Aorta (tissue), 5 donors: ENCODE measurements around the gene GRN. TPM values are rescaled to one million over a fixed set of nuclear protein-coding genes. Genes with fewer than 3 reads are reported as not detected.

ENCODE experiments used
- ATAC-seq: fragments of 200-7000 bp; cut with Tn5 transposase; one replicate; pipeline ENCODE4 v1.9.1; 2022; ENCODE audit warnings: moderate library complexity; ENCODE audit not compliant: low FRiP score
- DNase-seq, 2 donors: peaks; one replicate each; pipeline ENCODE4 v3.0.0-alpha.2; 2020
- H3K27ac ChIP-seq, 2 donors: one replicate each; pipeline ENCODE4 v1.5.1; 2013; ENCODE audit warnings: low read length in 2 of 2, mild to moderate bottlenecking in 2 of 2, moderate library complexity in 2 of 2, control low read depth in 1 of 2, inconsistent platforms in 1 of 2, low read depth in 1 of 2
- H3K27me3 ChIP-seq, 2 donors: one replicate each; pipeline ENCODE4 v1.6.1; 2013; ENCODE audit warnings: control low read depth in 1 of 2, low read length in 1 of 2, mild to moderate bottlenecking in 1 of 2, moderate library complexity in 1 of 2; ENCODE audit not compliant: insufficient read depth in 2 of 2, control insufficient read depth in 1 of 2
- H3K36me3 ChIP-seq, 2 donors: one replicate each; pipeline ENCODE4 v1.6.1; 2013; ENCODE audit warnings: control low read depth in 1 of 2, low read length in 1 of 2, mild to moderate bottlenecking in 1 of 2; ENCODE audit not compliant: insufficient read depth in 2 of 2, control insufficient read depth in 1 of 2
- H3K4me1 ChIP-seq, 2 donors: one replicate each; pipeline ENCODE4 v1.6.1; 2013; ENCODE audit warnings: low read length in 2 of 2, control low read depth in 1 of 2, mild to moderate bottlenecking in 1 of 2, moderate library complexity in 1 of 2; ENCODE audit not compliant: insufficient read depth in 2 of 2, control insufficient read depth in 1 of 2
- H3K4me3 ChIP-seq, 2 donors: one replicate each; pipeline ENCODE4 v1.5.1; 2013; ENCODE audit warnings: low read length in 2 of 2, control low read depth in 1 of 2, mild to moderate bottlenecking in 1 of 2
- H3K9me3 ChIP-seq: one replicate; pipeline ENCODE4 v1.6.1; 2013; ENCODE audit warnings: mild to moderate bottlenecking, low read length; ENCODE audit not compliant: control insufficient read depth
- WGBS, 2 donors: extraction: QIAGEN DNeasy Blood & Tissue Kit; methylation state at CpG; one replicate each; pipeline ENCODE4 v1.1.7; 2013; 5-methylcytosine and 5-hydroxymethylcytosine counted together
- intact Hi-C, 2 donors: fragments of 100-400 bp; cut with DNase I; formaldehyde crosslinking; loops; one replicate each; pipeline versions ENCODE4 v1.14.2 to v1.15.0; 2022
- polyA plus RNA-seq, 2 donors: library from polyadenylated mRNA; stranded (reverse); fragments of 200-250 nt; gene quantifications; one replicate each; pipeline ENCODE4 v1.2.3, GENCODE V29; 2013
- total RNA-seq, 2 donors: library from RNA; stranded (reverse); fragmentation: NEBNext Ultra II Directional; extraction: Animal tissue kit (Norgen Biotek cat#: 25700); gene quantifications; one replicate each; pipeline ENCODE4 v1.2.1, GENCODE V29; 2021
- donor health status: healthy with polysubstance abuse.
- donor health status: Bipolar disorder and iron deficiency.
- donor health status: DM: no; HTN: no; CAD: no.
- donor health status: DM: no; HTN: no; CAD: no.
- donor health status: DM: yes; HTN: yes; CAD: no.

Gene GRN
- total and polyA plus RNA-seq, 4 donors = 125 to 248 (median 154) TPM

DNA sequence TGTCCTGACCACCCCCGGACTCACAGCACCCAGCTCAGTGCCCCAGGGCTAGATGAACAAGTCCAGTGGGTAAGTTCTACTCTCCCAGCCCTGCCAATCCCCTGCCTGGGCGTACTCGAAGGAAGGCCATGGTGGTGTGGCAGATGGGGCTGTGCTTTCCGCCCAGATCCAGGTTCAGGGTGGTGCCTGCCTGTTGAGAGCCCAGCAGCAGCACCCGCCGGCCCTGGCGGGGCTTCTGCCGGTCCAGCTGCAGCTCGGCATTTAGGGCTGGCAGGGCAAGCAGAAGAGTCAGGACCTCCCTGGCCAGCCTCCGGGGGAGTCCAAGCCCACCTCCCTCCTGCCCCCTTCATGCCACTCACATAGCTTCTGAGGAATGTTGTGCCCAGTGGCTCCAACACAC is 34.8 kb downstream of the GRN start:
- DNase-seq = no peak
- no peak for ATAC-seq
- no peaks in the 10 kb centered on the region for H3K36me3 ChIP-seq
- intact Hi-C loops = loop anchor here in 1 of 2 donors (10.0 kb wide), 1 partner anchor 125 kb away; the partner anchor contains the start of gene GPATCH8
- H3K9me3 ChIP-seq = no peaks in the 10 kb centered on the region
- no peak overlapping the region for H3K4me3 ChIP-seq
- WGBS, 2 donors = 91 to 93% methylated on average over 10 of the region's 10 CpGs
- no peaks in the 10 kb centered on the region for H3K4me1 ChIP-seq
- H3K27ac ChIP-seq = no peak overlapping the region
- no peaks in the 10 kb centered on the region for H3K27me3 ChIP-seq

DNA sequence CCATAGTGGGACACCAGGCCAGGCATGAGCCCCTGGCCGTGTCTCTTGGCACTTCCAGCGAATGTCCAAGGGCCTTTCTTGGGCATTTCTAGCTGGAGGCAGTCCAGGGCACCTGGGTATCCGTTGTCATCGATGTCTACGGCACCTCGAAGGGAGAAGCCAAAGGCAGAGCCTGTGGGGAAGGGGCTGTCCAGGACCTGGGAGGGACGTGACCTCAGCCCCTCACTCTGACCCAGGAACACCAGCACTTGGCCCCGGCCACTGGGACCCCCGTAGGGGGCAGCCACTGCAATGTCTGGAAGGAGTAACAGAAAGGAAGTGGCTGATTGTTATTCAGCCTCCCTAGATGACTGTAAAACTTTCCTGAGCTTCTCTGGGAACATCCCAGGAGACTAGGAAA is 35.7 kb downstream of the GRN start:
- Histone ChIP-seq H3K27me3 (no peaks in the 10 kb centered on the region), H3K36me3 (no peaks in the 10 kb centered on the region), H3K4me1 (no peaks in the 10 kb centered on the region), H3K4me3 (no peak overlapping the region), H3K27ac (no peak overlapping the region), H3K9me3 (no peaks in the 10 kb centered on the region)
- intact Hi-C loops = loop anchor here in 1 of 2 donors (10.0 kb wide), 1 partner anchor 124 kb away; the partner anchor contains the start of gene GPATCH8
- DNase-seq (peak in 1 of 2 donors; percentile 27), ATAC-seq (no peak)
- 75 to 77% methylated on average over 9 of the region's 9 CpGs for WGBS, 2 donors

DNA sequence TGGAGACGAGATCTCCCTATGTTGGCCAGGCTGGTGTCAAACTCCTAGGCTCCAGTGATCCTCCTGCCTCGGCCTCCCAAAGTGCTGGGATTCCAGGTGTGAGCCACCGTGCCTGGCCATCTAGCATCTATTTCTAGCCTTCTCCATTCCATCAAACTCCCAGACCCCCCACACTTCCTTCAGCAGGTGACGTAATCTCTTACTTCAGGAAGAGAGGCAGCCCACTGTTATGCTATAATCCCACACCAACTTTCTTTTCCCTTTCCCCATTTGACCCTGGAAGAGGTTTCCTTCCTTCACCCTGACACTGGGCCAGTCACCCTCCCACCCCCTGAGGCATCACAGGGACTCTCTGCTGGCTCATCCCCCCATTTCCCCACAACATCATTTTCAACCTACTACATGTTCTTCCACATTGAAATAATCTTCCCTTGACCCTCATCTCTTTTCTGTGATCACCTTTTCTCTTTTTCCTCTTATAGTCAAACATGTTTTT is 36.8 kb downstream of the GRN start:
- Histone ChIP-seq H3K9me3 (no peaks in the 10 kb centered on the region), H3K27me3 (no peaks in the 10 kb centered on the region), H3K4me1 (no peaks in the 10 kb centered on the region), H3K36me3 (no peaks in the 10 kb centered on the region), H3K27ac (no peak overlapping the region), H3K4me3 (no peak overlapping the region)
- DNase-seq (no peak), ATAC-seq (no peak)
- WGBS, 2 donors = 82 to 85% methylated on average over 4 of the region's 4 CpGs
- intact Hi-C loops = loop anchor here in 1 of 2 donors (10.0 kb wide), 1 partner anchor 123 kb away; the partner anchor contains the start of gene GPATCH8

DNA sequence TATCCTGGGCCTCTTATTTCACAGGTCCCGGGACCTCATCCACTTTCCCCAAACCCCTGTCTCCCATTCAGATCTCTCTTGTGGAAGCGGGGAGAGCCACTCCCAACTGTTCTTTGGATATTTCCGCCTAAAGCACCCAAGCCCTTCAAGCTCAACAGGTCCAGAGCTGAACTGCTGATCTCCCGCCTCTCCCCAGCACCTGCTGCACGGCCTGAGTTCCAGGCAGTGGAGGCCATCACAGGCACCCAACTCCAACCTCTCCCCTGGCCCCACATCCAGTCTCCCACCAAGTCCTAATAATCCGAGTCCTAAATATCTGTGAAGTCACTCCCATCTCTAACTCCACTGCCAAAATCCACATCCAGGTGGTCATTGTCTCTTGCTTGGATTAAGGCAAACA is 37.8 kb downstream of the GRN start:
- WGBS, 2 donors = 87 to 92% methylated on average over 6 of the region's 6 CpGs
- H3K9me3 ChIP-seq = no peaks in the 10 kb centered on the region
- no peak overlapping the region for H3K27ac ChIP-seq
- intact Hi-C loops = loop anchor here in 1 of 2 donors (10.0 kb wide), 1 partner anchor 122 kb away; the partner anchor contains the start of gene GPATCH8
- H3K36me3 ChIP-seq = no peaks in the 10 kb centered on the region
- no peaks in the 10 kb centered on the region for H3K4me1 ChIP-seq
- no peak overlapping the region for H3K4me3 ChIP-seq
- DNase-seq = peak in 1 of 2 donors; percentile 49
- no peak for ATAC-seq
- H3K27me3 ChIP-seq = no peaks in the 10 kb centered on the region

DNA sequence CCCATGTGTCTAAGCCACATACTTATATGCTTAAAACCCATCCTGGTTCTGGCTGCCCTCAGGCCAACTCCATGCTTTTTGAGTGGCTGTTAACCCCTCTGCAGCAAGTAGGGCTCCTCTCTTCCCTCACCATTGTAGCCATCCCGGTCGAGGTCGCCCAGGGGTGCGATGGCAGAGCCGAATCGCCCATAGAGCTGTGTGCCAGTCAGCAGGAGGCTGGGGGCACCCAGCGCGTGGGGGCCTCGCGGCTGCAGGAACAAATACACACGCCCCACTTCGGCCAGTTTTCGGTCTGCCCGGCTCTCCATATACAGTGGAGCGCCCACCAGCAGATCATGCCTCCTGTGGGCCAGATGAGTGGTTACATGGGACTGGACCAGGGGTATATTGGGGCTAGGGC is 38.3 kb downstream of the GRN start:
- Histone ChIP-seq H3K4me3 (no peak overlapping the region), H3K27ac (no peak overlapping the region), H3K4me1 (no peaks in the 10 kb centered on the region), H3K27me3 (no peaks in the 10 kb centered on the region), H3K9me3 (no peaks in the 10 kb centered on the region), H3K36me3 (no peaks in the 10 kb centered on the region)
- no peak for ATAC-seq
- WGBS, 2 donors = 95 to 96% methylated on average over 15 of the region's 15 CpGs
- intact Hi-C loops = loop anchor here in 1 of 2 donors (10.0 kb wide), 1 partner anchor 121 kb away; the partner anchor contains the start of gene GPATCH8
- peak in 1 of 2 donors; percentile 61 for DNase-seq

DNA sequence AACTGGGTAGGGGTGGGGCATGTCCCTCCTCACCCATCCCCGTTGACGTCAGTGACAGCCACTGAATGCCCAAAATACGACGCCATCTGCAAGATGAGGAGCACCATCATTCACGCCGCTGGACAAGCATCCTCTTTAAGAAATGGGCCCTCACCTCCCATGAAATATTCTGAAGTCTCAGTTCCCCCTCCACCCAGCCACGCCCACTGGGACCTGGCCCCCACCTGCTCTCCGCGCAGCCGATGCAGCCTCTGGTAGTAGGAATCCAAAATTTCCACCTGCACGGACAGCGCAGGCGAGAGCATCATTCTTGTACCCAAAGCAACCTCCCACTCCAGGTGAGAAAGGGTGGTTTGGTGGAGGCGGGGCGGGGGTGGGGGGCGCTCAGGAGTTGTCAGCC is 38.8 kb downstream of the GRN start:
- Histone ChIP-seq H3K27ac (no peak overlapping the region), H3K36me3 (no peaks in the 10 kb centered on the region), H3K4me1 (no peaks in the 10 kb centered on the region), H3K4me3 (no peak overlapping the region), H3K9me3 (no peaks in the 10 kb centered on the region), H3K27me3 (no peaks in the 10 kb centered on the region)
- intact Hi-C loops = loop anchor here in 1 of 2 donors (10.0 kb wide), 1 partner anchor 121 kb away; the partner anchor contains the start of gene GPATCH8
- peak in 1 of 2 donors; percentile 68 for DNase-seq
- 74 to 76% methylated on average over 16 of the region's 16 CpGs for WGBS, 2 donors
- no peak for ATAC-seq

DNA sequence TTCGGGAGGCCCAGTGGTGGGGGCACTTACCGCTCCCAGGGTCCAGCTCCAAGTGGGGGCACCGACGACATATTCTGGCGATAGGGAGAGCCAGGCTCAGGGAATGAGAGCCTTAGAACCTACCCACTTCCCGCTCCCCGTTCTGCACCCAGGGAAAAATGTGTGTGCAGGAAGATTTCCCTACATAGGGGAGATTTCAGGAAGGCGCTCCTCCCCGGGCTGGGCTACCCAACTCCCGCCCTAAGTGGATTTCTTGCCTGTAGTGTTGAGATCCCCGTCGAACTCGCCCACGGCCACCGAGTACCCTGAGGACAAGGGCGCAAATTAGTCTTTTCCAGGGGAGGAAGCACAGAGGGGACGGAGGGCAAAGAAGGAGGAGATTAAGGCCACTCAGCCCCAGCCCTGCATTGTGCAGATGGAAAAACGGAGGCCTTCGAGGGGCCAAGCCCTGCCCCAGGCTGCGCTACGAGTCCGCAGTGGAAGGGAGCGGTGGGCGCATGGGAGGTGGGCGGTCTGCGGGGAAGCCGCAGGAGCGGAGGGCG is 39.2 kb downstream of the GRN start:
- H3K9me3 ChIP-seq = no peaks in the 10 kb centered on the region
- H3K4me1 ChIP-seq = no peaks in the 10 kb centered on the region
- no peaks in the 10 kb centered on the region for H3K36me3 ChIP-seq
- no peak overlapping the region for H3K4me3 ChIP-seq
- ATAC-seq (no peak), DNase-seq (peak in 1 of 2 donors; percentile 69)
- no peak overlapping the region for H3K27ac ChIP-seq
- WGBS, 2 donors = 23% methylated on average over 29 of the region's 29 CpGs
- intact Hi-C loops = loop anchor here in 1 of 2 donors (10.0 kb wide), 1 partner anchor 120 kb away; the partner anchor contains the start of gene GPATCH8
- no peaks in the 10 kb centered on the region for H3K27me3 ChIP-seq

DNA sequence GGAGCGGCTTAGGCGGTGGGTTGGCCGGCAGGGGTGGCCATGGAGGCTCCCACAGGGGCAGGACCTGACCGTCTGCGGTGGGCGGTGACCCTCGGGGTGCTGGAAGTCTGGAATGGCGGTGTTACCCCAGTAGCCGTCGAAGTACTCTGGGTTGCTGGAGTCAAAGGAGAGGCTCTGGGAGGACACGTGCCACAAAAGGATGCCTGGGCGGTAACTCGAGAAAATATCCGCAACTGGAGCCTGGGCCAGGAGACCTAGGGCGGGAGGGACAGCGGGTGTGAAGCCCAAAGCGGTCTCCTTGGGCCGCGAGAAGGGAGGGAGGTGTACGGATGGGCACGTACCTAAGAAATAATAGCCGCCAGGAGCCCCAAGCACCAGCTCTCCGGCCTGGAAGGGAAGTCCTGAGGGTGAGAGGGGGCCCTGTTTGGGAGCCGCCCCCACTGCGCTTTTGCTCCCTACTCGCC is 39.8 kb downstream of the GRN start:
- ATAC-seq = peak; percentile 52
- Histone ChIP-seq H3K4me3 (peak overlapping the region; percentile 10 to 21), H3K36me3 (no peaks in the 10 kb centered on the region), H3K9me3 (no peaks in the 10 kb centered on the region), H3K27ac (no peak overlapping the region), H3K27me3 (no peaks in the 10 kb centered on the region), H3K4me1 (no peaks in the 10 kb centered on the region)
- DNase-seq = peak in 1 of 2 donors; percentile 76
- WGBS, 2 donors = 2 to 6% methylated on average over 26 of the region's 26 CpGs
- intact Hi-C loops = loop anchor here in 1 of 2 donors (10.0 kb wide), 1 partner anchor 120 kb away; the partner anchor contains the start of gene GPATCH8
